GM21515 (cell line): ENCODE data around the gene CEL.
"Not testable (repeated sequence)": the region's sequence is repeated elsewhere in the genome, so short reads cannot be mapped to it uniquely, and the experiment has no call there.

Source experiments
- ATAC-seq: cut with Tn5 transposase; IDR thresholded peaks from one replicate; pipeline ENCODE4 v1.9.1; 2021; ENCODE audit not compliant: unreplicated experiment

CEL gene

GRCh38 chr9:133046196-133046899, 15.4 kb upstream of the CEL start:
- ATAC-seq: no peak

GRCh38 chr9:133046900-133047295, 14.9 kb upstream of the CEL start:
- ATAC-seq: no peak

GRCh38 chr9:133048595-133048994, 13.2 kb upstream of the CEL start:
- no peak for ATAC-seq

- no peak for ATAC-seq
These were observed 12.7 kb upstream of the CEL start for GRCh38 chr9:133049043-133049442.

GRCh38 chr9:133050142-133050541, 11.6 kb upstream of the CEL start:
- no peak for ATAC-seq

GRCh38 chr9:133050781-133051180, 11.0 kb upstream of the CEL start:
- ATAC-seq: no peak

GRCh38 chr9:133051281-133051900, 10.4 kb upstream of the CEL start:
- ATAC-seq: no peak

- no peak for ATAC-seq
These were observed 9.7 kb upstream of the CEL start for GRCh38 chr9:133051966-133052539.

GRCh38 chr9:133054194-133054890, 7.4 kb upstream of the CEL start:
- no peak for ATAC-seq

GRCh38 chr9:133054966-133055365, 6.8 kb upstream of the CEL start:
- ATAC-seq: no peak

- no peak for ATAC-seq
These were observed 5.9 kb upstream of the CEL start for GRCh38 chr9:133055788-133056420.

- ATAC-seq: no peak
These were observed 5.2 kb upstream of the CEL start for GRCh38 chr9:133056533-133056932.

- ATAC-seq: no peak
These were observed 4.8 kb upstream of the CEL start for GRCh38 chr9:133057006-133057405.

- no peak for ATAC-seq
These were observed 4.2 kb upstream of the CEL start for GRCh38 chr9:133057553-133057952.

- ATAC-seq: no peak
These were observed 3.7 kb upstream of the CEL start for GRCh38 chr9:133058071-133058470.

GRCh38 chr9:133058550-133059320, 3.0 kb upstream of the CEL start:
- ATAC-seq: no peak

- ATAC-seq: no peak
These were observed 2.2 kb upstream of the CEL start for GRCh38 chr9:133059623-133060022.

- no peak for ATAC-seq
These were observed 1.4 kb upstream of the CEL start for GRCh38 chr9:133060417-133060841.

GRCh38 chr9:133061019-133061763, 590 bp upstream of the CEL start:
- not testable (repeated sequence) for ATAC-seq

- not testable (repeated sequence) for ATAC-seq
These were observed 788 bp downstream of the CEL start for GRCh38 chr9:133062569-133062968.
